ENCODE data around the gene DPEP1. TPM values are rescaled to one million over a fixed set of nuclear protein-coding genes. Genes with fewer than 3 reads are reported as not detected.
A peak's percentile ranks its signal among the peaks of the same experiment; 100 is the strongest.

Gene DPEP1
- total RNA-seq, 3 donors from 2014 or later, result not detected

- Mint-ChIP-seq H3K27me3 (ENCODE audit: low read depth) (peaks cover 3% of the 10 kb centered on the region), H3K36me3 (ENCODE audit: insufficient read depth) (no peaks in the 10 kb centered on the region), H3K9me3 (no peaks in the 10 kb centered on the region), H3K4me1 (ENCODE audit: low read depth) (peaks cover 15% of the 10 kb centered on the region), H3K4me3 (no peak overlapping the region)
- peak in 1 of 2 donors; percentile 34 for ATAC-seq
- no peak for DNase-seq
These were observed 1.7 kb downstream of the DPEP1 start for GRCh38 chr16:89615176-89615575.

GRCh38 chr16:89615596-89616090, 2.2 kb downstream of the DPEP1 start:
- peak; percentile 34 to 56 for ATAC-seq
- H3K9me3 Mint-ChIP-seq, result no peaks in the 10 kb centered on the region

GRCh38 chr16:89616623-89617022, 3.2 kb downstream of the DPEP1 start:
- Mint-ChIP-seq H3K4me3 (peak overlapping the region; percentile 19), H3K27me3 (ENCODE audit: low read depth) (peaks cover 5% of the 10 kb centered on the region), H3K4me1 (ENCODE audit: low read depth) (peaks cover 15% of the 10 kb centered on the region), H3K9me3 (no peaks in the 10 kb centered on the region), H3K36me3 (ENCODE audit: insufficient read depth) (no peaks in the 10 kb centered on the region)
- DNase-seq, result no peak
- ATAC-seq, result no peak

More at GRCh38 chr16:89615596-89616090, 2.2 kb downstream of the DPEP1 start:
- no peaks in the 10 kb centered on the region for H3K36me3 Mint-ChIP-seq (ENCODE audit: insufficient read depth)
- H3K27me3 Mint-ChIP-seq (ENCODE audit: low read depth), result peaks cover 3% of the 10 kb centered on the region
- DNase-seq, result peak; percentile 32
- H3K4me3 Mint-ChIP-seq, result no peak overlapping the region
- peaks cover 15% of the 10 kb centered on the region for H3K4me1 Mint-ChIP-seq (ENCODE audit: low read depth)

- peaks cover 7% of the 10 kb centered on the region for H3K27me3 Mint-ChIP-seq (ENCODE audit: low read depth)
- H3K4me3 Mint-ChIP-seq, result no peak overlapping the region
- H3K9me3 Mint-ChIP-seq, result no peaks in the 10 kb centered on the region
- ATAC-seq (peak in 1 of 2 donors; percentile 38), DNase-seq (no peak)
- no peaks in the 10 kb centered on the region for H3K36me3 Mint-ChIP-seq (ENCODE audit: insufficient read depth)
- peaks cover 15% of the 10 kb centered on the region for H3K4me1 Mint-ChIP-seq (ENCODE audit: low read depth)
These were observed 3.6 kb downstream of the DPEP1 start for GRCh38 chr16:89617036-89617435.

- Mint-ChIP-seq H3K9me3 (no peaks in the 10 kb centered on the region), H3K36me3 (ENCODE audit: insufficient read depth) (no peaks in the 10 kb centered on the region), H3K27me3 (ENCODE audit: low read depth) (peaks cover 7% of the 10 kb centered on the region), H3K4me3 (no peak overlapping the region), H3K4me1 (ENCODE audit: low read depth) (peaks cover 15% of the 10 kb centered on the region)
- DNase-seq, result no peak
- ATAC-seq, result no peak
These were observed 4.9 kb downstream of the DPEP1 start for GRCh38 chr16:89618109-89618998.

GRCh38 chr16:89619840-89620239, 6.4 kb downstream of the DPEP1 start:
- no peak overlapping the region for H3K4me3 Mint-ChIP-seq
- peaks cover 13% of the 10 kb centered on the region for H3K4me1 Mint-ChIP-seq (ENCODE audit: low read depth)
- ATAC-seq, result no peak
- H3K9me3 Mint-ChIP-seq, result no peaks in the 10 kb centered on the region
- H3K27me3 Mint-ChIP-seq (ENCODE audit: low read depth), result peaks cover 13% of the 10 kb centered on the region
- H3K36me3 Mint-ChIP-seq (ENCODE audit: insufficient read depth), result no peaks in the 10 kb centered on the region
- no peak for DNase-seq

- Mint-ChIP-seq H3K4me3 (no peak overlapping the region), H3K36me3 (ENCODE audit: insufficient read depth) (no peaks in the 10 kb centered on the region), H3K9me3 (no peaks in the 10 kb centered on the region), H3K27me3 (ENCODE audit: low read depth) (peaks cover 15% of the 10 kb centered on the region), H3K4me1 (ENCODE audit: low read depth) (peaks cover 13% of the 10 kb centered on the region)
- DNase-seq (no peak), ATAC-seq (no peak)
These were observed 7.0 kb downstream of the DPEP1 start for GRCh38 chr16:89620406-89620841.

- Mint-ChIP-seq H3K4me1 (ENCODE audit: low read depth) (peaks cover 11% of the 10 kb centered on the region), H3K4me3 (no peak overlapping the region), H3K36me3 (ENCODE audit: insufficient read depth) (no peaks in the 10 kb centered on the region), H3K27me3 (ENCODE audit: low read depth) (peaks cover 16% of the 10 kb centered on the region), H3K9me3 (no peaks in the 10 kb centered on the region)
- DNase-seq (no peak), ATAC-seq (no peak)
These were observed 7.8 kb downstream of the DPEP1 start for GRCh38 chr16:89621136-89621697.

GRCh38 chr16:89621698-89622409, 8.4 kb downstream of the DPEP1 start:
- no peaks in the 10 kb centered on the region for H3K9me3 Mint-ChIP-seq
- H3K27me3 Mint-ChIP-seq (ENCODE audit: low read depth), result peaks cover 16% of the 10 kb centered on the region
- DNase-seq, result no peak
- no peak overlapping the region for H3K4me3 Mint-ChIP-seq
- H3K36me3 Mint-ChIP-seq (ENCODE audit: insufficient read depth), result no peaks in the 10 kb centered on the region
- peaks cover 5% of the 10 kb centered on the region for H3K4me1 Mint-ChIP-seq (ENCODE audit: low read depth)
- ATAC-seq, result no peak

GRCh38 chr16:89623511-89624261, 10.2 kb downstream of the DPEP1 start:
- peaks cover 16% of the 10 kb centered on the region for H3K27me3 Mint-ChIP-seq (ENCODE audit: low read depth)
- DNase-seq (no peak), ATAC-seq (no peak)
- H3K4me3 Mint-ChIP-seq, result no peak overlapping the region
- no peaks in the 10 kb centered on the region for H3K36me3 Mint-ChIP-seq (ENCODE audit: insufficient read depth)
- H3K9me3 Mint-ChIP-seq, result no peaks in the 10 kb centered on the region
- H3K4me1 Mint-ChIP-seq (ENCODE audit: low read depth), result no peaks in the 10 kb centered on the region

- no peaks in the 10 kb centered on the region for H3K4me1 Mint-ChIP-seq (ENCODE audit: low read depth)
- peaks cover 16% of the 10 kb centered on the region for H3K27me3 Mint-ChIP-seq (ENCODE audit: low read depth)
- no peaks in the 10 kb centered on the region for H3K36me3 Mint-ChIP-seq (ENCODE audit: insufficient read depth)
- H3K9me3 Mint-ChIP-seq, result no peaks in the 10 kb centered on the region
- no peak overlapping the region for H3K4me3 Mint-ChIP-seq
- DNase-seq (no peak), ATAC-seq (no peak)
These were observed 11.6 kb downstream of the DPEP1 start for GRCh38 chr16:89624777-89625761.

- ATAC-seq (no peak), DNase-seq (no peak)
- no peak overlapping the region for H3K4me3 Mint-ChIP-seq
- H3K9me3 Mint-ChIP-seq, result no peaks in the 10 kb centered on the region
- H3K27me3 Mint-ChIP-seq (ENCODE audit: low read depth), result peaks cover 3% of the 10 kb centered on the region
- no peaks in the 10 kb centered on the region for H3K4me1 Mint-ChIP-seq (ENCODE audit: low read depth)
- H3K36me3 Mint-ChIP-seq (ENCODE audit: insufficient read depth), result no peaks in the 10 kb centered on the region
These were observed 16.6 kb downstream of the DPEP1 start for GRCh38 chr16:89629827-89630610.
